HG03025 (cell line): ENCODE results near the gene KSR1.
A peak's percentile ranks its signal among the peaks of the same experiment; 100 is the strongest.
"Not testable (repeated sequence)": the region's sequence is repeated elsewhere in the genome, so short reads cannot be mapped to it uniquely, and the experiment has no call there.

Source experiments
- ATAC-seq: cut with Tn5 transposase; IDR thresholded peaks from one replicate; pipeline ENCODE4 v1.9.1; 2021; ENCODE audit warnings: mild to moderate bottlenecking, moderate library complexity; ENCODE audit not compliant: unreplicated experiment, low FRiP score

Gene KSR1

GRCh38 chr17:27621942-27622559 is 165.8 kb downstream of the KSR1 start:
- no peak for ATAC-seq

GRCh38 chr17:27622986-27623385 is 166.7 kb downstream of the KSR1 start:
- ATAC-seq = no peak

DNA sequence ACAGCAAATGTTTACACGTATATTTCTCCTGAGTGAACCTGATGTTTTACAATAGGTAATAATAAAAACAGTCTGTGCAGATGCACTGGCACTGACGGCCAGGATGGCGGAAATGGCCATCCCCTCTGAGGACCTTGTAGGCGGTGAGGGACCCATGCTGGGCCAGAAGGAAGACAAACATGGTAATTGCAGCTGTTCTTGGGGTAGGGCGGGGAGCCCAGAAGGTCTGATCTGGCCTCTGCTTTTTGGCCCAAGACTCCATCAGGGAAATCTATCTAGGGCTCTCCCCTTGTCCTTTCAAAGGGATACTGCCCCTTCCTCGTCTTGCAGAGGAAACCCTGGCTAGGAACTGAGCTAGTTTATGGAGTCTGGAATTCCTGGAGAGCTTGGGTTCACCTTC is 167.4 kb downstream of the KSR1 start:
- ATAC-seq = no peak

DNA sequence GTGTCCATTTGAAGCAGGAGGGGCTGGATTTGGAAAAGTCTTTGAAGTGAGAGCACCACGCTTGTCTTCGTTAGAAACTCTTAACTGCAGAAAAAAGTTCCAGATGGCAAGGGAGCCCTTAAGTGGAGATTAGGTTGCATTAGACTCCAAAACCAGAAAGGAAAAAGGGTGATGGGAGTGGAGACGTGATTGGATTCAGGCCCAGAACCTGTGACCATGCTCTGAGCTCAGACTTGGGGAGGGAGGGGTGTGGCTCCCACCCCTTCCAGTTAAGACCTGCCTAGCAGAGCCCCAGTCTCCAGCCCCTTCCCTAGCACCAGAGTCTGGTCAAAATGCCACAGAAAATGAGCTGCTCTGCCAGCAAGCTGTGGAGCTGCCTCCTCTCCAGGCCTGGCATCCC is 168.3 kb downstream of the KSR1 start:
- no peak for ATAC-seq

- ATAC-seq = no peak
Observed at GRCh38 chr17:27625856-27626255, 169.6 kb downstream of the KSR1 start.

DNA sequence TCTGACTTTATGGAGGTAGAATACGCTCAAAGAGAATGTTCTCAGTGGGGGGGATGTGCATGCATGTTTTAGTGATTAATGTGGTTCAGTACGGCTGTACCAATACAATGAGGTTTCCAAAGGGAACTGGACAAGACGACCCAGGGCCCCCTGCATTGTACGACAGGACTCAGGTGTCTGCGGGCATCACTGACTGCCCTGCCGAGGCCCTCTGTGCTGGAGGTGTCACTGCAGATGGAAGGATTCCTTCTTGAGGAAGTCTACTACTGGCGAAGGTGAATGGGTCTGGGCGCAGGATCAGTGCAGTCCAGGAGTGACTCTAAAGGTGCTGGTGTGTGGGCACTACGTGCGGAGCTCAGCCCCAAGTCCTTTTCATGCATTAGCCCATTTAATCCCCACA is 171.3 kb downstream of the KSR1 start:
- ATAC-seq = no peak

DNA sequence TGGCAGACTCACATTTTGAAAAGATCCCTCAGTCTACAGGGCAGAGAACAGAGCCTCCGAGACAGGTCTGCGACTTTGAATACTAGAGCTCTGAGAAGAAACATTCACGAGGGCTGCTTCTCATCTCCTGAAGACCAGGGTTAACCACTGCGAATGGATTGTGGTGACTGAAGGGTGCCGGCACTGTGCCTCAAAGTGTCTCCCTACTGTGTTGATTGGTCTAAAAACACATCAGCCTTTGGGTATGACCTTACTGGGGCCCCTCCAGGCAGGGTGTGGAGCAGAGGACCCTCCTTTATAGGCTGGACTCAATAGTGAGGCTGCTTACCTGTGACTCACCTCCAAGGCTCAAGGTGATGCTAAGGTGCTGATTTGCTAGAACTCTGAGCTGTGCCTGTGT is 172.1 kb downstream of the KSR1 start:
- no peak for ATAC-seq

- not testable (repeated sequence) for ATAC-seq
Observed at GRCh38 chr17:27629260-27629659, 173.0 kb downstream of the KSR1 start.

GRCh38 chr17:27630607-27631410 is 174.6 kb downstream of the KSR1 start, which contains the start of gene LGALS9:
Gene LGALS9 (plus strand): TSS chr17:27631188. CDS start chr17:27631266, 78 bp downstream.
- ATAC-seq = peak; percentile 52

DNA sequence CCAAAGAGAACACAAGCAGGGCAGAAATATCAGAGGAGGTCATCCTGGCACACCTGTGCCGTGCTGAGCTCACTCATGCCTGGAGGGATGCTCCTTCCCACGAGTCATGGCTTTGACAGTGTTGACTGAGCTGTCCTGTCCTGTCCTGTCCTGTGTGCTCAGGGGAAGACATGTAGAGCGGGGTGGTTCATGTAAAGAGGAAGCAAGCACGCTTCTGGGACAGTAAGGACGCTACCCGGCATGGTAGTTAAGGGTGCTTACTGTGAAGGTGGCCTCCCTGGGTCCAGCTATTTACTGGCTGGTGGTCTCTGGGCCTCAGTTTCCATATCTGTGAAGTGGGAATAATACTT is 175.1 kb downstream of the KSR1 start:
- ATAC-seq = no peak

DNA sequence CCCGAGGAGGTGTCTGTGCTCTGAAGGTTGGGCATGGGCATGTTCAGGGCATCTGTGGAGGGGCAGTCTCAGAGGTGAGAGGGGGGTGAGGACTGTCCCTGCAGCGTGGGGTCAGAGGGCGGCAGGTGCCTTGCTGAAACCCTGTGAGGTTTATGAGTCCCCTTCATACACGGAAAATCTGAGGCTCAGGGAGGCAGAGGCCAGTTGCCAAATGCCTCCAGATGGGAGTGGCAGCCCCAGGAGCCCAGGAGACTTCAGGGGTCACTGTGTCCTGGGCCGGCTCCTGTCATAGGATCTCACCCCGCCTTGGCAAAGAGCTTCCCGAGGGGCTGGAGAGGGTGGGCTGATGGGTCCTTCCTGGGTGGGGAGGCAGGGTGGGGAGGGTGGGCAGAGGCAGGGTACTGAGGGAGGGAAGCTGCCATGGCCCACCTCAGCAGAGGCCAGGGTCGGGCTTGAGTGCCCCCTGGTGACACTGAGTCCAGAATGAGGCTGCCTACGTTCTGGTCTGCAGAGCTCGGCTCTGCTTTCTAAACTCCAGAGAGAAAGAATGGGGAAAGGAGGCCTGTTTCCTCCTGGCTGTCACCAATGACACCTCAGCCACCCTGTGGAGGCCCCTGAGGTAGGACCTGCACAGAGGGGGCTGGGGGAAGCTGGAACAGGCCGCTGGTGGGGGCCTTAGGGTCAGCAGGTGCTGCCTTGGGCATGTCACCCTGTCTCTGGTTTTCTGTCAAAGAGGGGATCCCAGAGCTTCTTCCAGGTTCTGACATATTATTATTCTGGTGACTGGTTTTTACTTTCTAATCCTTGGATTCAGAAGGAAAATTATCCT is 175.9 kb downstream of the KSR1 start:
- no peak for ATAC-seq

GRCh38 chr17:27632766-27633165 is 176.5 kb downstream of the KSR1 start:
- ATAC-seq = not testable (repeated sequence)

GRCh38 chr17:27633312-27634025 is 177.2 kb downstream of the KSR1 start:
- no peak for ATAC-seq

DNA sequence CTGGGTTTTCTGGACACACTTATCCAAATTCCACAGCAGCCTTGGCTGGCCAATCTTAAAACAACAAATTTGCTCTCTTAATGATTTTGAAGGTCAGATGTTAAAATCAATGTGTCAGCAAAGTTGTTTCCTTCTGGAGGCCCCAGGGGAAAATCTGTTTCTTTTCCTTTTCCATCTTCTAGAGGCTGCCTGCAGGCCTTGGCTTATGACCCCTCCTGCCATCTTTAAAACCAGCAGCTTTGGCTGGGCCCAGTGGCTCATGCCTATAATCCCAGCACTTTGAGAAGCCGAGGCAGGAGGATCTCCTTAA is 177.7 kb downstream of the KSR1 start:
- no peak for ATAC-seq

DNA sequence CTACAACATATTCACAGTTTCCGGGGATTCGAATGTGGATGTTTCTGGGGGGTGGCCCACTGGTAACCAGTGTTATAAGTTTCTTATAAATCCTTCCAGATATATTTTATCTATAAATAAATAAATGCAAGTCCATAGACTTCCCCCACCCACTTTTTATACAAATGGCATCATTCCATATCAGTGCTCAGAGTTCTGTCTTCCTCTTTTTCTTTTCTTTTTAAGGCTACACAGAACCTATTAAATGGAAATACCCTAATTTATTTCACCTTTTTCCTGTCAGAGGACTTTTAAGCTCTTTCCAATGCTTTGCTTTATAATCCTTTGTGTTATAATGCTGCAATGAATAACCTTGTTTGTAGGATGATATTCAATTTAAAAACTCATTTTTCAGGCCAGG is 178.5 kb downstream of the KSR1 start:
- ATAC-seq = no peak

DNA sequence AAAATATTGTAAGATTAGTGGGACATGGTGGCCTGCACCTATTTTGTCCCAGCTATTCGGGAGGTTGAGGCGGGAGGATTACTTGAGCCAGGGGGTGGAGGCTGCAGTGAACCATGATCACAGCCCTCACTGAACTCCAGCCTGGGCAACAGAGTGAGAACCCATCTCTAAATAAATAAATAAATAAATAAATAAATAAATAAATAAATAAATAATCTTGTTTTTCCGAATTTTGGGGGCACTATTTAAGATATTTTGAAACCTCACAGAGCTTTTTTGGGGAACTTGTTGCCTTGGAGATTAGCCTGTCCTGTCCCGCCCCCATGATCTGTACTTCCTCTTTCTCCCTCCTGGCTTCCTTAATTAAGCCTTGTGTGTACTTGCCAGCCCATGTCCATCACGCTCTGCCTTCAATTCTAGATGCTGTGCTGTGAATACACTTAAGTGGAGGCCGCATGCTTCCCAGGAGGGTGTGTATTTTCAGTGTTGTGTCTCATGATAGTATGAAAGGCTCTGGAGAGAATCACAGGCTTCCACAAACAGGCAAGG is 179.1 kb downstream of the KSR1 start:
- ATAC-seq = no peak

- not testable (repeated sequence) for ATAC-seq
Observed at GRCh38 chr17:27636005-27636520, 179.8 kb downstream of the KSR1 start.

DNA sequence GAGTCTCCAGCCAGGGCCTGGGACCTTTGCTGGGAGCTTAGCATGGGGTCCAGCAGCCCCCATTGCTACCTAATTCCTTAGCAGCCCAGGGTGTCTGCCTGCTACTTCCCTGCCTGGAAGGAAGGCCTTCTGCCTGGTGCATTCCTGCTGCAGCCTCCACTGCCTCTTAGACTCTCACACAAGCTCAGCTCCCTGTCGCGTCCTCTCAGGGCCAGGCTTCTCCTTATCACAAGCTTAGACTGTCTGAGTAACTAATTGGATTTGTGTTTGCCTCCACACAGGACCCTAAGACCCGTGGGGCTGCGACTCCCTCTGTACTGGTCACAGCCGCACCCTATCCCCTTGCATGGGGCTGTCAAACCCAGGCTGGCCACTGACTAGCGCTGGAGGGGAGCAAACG is 181.6 kb downstream of the KSR1 start:
- ATAC-seq = not testable (repeated sequence)

- not testable (repeated sequence) for ATAC-seq
Observed at GRCh38 chr17:27638415-27638914, 182.2 kb downstream of the KSR1 start.

GRCh38 chr17:27640790-27641189 is 184.5 kb downstream of the KSR1 start:
- ATAC-seq = no peak
